Activated T-cell treated with anti-CD3 and anti-CD28 coated beads, Interleukin-2, amount 50 U/mL, for 48 hours (primary cell): ENCODE results near the gene IGF2BP3.
"Not testable (repeated sequence)": the region's sequence is repeated elsewhere in the genome, so short reads cannot be mapped to it uniquely, and the experiment has no call there.

Experiments used
- DNase-seq, 2 experiments: peaks; one replicate each; pipeline ENCODE4 v3.0.0-alpha.2; 2020

IGF2BP3 gene

DNA sequence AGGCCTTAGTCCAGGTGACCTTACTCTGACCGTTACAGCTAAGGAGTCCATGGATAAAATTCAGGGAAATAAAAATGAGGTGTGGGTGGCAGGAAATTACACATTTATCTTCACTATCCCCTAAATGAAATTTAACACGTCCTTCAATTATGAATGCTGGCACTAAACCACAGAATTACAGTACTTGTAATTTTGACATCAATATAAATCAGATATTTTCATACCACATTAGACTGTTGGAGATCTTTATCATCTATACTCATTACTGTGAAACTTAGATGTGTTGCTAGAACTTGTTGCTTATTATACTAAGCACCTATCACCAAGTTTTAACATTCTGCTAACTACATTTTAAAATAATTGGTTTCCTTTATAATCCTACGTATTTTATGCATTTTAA is 51.1 kb downstream of the IGF2BP3 start:
- DNase-seq: no peak

DNA sequence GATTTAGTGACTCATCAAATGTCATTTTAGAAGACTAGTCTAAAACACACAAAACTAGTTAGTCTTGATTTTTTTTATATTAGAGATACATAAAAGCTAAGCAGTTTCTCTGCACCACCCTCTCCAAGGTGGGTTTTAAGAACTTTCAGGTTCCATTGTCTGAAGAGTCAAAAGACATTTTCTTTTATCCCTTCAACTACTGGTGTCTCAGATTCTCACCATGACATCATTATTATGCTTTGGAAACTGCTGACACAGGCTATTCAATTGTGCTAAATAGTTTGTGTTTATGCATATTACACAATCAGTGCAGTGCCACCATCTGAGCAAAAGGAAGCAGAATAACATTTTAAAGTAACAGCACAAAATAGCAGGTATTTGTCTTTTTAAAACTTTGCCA is 52.2 kb downstream of the IGF2BP3 start:
- DNase-seq: no peak

DNA sequence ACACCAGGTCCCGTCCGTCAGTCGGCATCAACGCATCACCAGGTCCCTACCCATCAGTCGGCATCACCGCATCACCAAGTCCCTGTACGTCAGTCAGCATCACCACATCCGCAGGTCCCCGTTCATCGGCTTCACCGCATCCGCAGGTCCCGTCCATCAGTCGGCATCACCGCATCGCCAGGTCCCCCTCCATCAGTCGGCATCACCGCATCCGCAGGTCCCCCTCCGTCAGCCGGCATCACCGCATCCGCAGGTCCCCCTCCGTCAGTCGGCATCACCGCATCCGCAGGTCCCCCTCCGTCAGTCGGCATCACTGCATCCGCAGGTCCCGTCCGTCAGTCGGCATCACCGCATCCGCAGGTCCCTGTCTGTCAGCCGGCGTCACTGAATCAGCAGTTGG is 55.1 kb downstream of the IGF2BP3 start:
- no peak for DNase-seq

DNA sequence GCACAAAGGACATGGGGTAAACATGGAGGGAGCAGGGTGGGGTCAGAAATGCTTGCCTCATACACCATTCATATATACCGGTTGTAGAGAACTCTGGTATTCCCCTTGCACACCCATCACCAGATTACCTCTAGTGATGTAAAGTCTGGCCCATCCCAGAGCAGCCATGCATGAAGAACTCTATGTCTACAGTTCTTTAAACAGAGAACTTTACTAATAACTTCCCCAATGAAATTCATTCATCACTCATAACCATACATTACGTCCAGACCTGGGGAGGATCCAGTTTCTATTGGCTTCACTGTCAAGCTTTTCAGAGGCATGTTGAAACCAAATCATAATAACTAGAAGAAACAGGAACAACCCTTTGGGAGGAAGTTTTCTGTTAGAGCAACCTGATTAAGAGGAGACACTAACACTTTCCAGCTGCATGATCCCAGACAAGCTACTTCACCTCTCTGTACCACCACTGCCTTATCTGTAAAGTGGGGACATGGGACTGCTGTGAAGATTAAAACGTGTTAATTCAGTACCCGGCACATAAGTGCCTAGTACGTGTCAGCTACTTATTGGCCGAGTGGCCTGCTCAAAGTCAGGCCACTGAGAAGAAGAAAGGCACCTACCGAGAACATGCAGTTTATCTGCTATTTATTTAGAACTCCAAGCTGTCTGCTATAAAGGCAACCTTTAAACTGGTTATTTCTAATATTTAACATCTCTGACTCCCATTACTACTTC is 59.7 kb downstream of the IGF2BP3 start:
- no peak for DNase-seq

DNA sequence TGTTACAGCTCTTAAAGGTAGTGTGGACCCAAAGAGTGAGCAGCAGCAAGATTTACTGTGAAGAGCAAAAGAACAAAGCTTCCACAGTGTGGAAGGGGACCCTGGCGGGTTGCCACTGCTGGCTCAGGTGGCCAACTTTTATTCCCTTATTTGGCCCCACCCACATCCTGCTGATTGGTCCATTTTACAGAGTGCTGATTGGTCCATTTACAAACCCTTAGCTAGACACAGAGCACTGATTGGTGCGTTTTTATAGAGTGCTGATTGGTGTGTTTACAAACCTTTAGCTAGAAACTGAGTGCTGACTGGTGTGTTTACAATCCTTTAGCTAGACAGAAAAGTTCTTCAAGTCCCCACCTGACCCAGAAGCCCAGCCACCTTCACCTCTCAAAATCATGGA is 63.7 kb downstream of the IGF2BP3 start:
- not testable (repeated sequence) for DNase-seq

DNA sequence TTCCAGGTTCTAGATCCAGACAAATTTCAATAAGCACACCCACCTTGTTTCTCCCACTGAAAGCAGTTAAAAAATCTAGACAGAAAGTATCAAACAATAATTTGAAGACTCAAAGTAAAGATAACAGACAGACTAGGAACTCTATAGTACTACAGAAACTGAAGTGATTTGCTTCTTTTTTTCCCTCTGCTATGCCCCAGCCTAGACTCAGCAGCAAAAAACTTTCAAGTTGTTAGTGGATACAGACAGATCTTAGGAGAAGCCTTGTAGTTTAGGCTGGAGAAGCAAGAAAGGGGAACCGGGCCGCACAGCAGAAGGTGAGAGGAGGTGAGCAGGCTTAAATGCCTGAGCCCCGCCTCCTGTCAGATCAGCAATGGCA is 65.1 kb downstream of the IGF2BP3 start:
- DNase-seq: peak in 1 of 2 experiments; percentile 27

DNA sequence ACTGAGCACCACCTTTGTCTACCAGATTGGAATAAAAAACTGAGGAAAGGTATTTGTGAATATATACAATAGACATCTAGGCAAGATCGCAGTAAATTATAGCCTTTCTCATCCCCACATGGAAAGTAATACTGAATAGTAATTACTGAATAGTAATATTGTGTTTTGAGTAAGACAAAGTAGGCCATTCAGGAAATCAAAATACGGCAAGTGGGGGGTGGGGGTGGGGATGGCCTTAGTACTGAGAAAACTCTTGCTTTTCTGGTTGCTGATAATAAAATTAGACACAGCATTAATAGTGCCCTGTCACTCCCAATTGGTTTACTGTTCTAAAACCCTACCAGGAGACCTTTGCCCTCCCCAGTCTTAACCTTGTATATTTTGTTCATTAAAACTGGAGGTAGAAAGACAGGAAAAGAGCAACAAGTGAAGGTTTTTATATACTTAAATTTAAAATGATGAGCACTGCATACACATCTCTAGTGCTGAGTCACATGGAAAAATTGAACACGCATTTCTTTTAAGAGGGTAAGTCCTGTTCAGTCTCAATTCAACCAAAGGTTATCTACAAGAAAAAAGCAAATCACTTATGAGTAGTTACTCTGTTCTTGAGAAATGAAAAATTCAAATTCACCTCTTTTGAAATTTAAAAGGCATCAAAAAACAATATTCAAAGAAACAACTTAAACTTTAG is 65.6 kb downstream of the IGF2BP3 start:
- peak; percentile 33 to 44 for DNase-seq

DNA sequence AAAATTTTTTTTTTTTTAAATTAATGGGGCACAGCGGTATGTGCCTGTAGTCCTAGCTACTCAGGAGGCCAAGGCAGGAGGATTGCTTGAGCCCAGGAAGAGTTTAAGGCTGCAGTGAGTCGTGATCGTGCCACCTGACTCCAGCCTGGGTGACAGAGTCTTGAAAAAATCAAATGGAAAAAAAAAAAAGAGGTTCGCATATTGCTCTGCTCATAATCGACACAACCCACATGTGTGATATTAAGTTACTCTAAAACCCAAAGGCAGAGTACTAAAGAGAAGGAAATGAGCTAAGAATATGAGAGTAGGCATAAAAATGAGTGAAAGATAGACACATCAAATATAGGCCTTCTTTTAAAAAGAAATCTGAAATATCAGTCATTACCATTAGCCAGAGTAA is 66.3 kb downstream of the IGF2BP3 start:
- no peak for DNase-seq

DNA sequence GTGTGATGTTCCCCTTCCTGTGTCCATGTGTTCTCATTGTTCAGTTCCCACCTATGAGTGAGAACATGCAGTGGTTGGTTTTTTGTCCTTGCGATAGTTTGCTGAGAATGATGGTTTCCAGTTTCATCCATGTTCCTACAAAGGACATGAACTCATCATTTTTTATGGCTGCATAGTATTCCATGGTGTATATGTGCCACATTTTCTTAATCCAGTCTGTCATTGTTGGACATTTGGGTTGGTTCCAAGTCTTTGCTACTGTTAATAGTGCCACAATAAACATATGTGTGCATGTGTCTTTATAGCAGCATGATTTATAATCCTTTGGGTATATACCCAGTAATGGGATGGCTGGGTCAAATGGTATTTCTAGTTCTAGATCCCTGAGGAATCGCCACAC is 72.2 kb downstream of the IGF2BP3 start:
- DNase-seq: not testable (repeated sequence)

DNA sequence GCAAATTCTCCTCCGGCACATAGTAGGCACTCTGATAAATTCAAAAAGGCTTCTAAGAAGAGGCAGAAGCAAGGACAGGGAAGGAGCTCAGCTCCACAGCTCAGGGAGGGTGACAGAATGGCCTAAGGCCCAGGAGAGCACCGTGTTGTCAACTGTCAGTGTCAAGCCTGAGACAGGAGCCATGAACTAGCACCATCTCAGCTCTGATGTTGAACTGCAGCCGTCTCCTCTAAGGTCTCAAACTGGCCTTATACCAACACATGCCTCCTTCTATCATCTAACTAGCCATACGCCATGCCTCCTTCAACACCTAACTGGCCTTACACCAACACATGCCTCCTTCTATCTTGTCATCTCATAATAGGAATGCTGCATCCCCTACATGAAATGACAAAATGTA is 73.0 kb downstream of the IGF2BP3 start:
- DNase-seq: no peak

DNA sequence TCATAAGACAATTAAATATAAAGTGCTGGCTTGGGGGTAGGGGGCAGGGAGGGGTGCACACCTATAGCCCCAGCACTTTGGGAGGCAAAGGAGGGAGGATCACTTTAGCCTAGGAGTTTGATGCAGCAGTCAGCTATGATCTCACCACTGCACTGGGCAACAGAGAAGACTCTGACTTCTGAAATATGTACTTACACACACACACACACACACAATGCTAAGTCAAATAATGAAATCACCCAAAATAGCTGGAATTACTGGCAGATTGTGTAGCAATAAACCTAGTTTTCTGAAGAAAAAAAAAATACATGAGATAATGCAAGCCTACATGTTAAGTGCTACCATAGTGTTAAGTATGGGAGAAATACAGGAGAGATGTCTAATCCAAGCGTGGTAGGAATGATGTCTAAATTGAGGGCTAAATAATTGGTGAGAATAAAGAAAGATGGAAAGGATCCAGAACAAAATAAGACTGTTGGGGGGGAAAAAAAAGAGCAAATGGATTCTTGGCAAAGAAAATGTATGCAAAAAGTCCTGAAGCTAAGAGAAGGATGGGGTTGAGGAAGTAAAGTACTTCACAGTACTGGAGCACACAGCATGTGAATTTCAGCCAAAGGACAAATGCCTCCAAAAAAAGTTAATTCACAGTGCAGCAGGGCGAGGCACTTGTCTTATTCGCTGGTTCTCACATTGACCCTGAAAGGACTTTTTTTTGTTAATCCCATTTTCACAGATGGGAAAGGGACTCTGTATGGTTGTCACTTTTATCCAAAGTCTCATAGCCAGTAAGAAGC is 73.9 kb downstream of the IGF2BP3 start:
- DNase-seq: no peak

DNA sequence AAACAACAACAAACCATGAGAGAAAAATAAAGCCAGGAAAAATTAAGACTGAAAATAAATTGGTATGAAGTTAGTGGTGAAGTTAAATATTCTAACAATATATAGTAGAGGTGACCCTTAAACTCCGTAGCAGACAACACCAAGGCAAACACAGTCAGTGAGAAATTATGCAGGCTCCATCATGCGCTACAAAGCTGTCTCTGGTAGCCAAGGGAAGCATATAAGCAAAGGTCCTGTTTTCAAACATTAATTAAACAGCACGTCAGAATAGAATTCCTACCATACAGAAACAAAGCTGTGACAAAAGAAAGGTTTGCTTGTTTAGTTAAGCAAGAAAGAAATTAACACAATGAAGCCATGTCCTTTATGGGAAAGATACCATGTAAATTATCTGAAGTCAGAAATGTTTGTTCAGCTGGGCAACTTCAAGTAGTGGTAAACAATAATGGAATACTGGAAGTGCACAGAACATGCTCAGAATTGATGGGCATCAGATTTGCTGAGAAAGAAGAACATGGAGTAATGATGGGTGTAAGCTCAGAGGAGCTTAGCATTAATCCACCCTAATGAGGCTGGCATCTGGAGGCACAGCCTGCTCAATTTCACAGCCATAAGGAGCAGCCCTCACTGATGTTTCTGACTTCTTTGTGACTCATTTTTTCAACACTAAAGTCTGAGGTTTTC is 75.7 kb downstream of the IGF2BP3 start:
- DNase-seq: no peak

DNA sequence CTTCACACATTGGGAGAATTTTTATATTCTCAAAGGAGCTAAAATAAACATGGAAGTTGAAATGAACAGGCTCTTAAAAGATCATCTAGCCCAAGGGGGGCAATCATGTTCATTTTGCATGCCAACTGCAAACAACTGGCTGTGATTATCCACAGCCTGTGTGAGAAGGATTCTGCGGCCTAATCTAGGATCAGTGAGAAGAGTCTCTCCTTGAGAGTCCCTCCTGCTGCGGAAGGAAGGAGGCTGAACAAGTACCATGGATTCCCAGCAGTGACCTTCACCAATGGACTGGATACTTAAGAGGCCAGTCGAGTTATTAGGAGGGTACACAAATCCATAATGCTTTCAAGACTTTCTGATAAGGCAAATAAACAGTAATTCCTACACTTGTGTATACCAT is 76.7 kb downstream of the IGF2BP3 start:
- no peak for DNase-seq

DNA sequence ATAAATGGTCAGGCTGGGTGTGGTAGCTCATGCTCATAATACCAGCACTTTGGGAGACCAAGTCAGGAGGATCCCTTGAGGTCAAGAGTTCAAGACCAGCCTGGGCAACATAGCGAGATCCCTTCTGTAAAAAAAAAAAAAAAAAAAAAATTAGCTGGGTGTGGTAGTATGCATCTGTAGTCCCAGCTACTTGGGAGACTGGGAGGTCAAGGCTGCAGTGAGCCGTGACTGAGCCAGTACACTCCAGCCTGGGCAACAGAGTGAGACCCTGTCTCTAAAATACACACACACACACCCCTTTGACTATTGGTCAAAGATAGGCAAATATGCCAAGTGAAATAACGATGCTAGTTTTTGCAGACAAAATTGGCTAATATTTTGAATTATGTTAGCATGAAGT is 80.6 kb downstream of the IGF2BP3 start:
- no peak for DNase-seq

DNA sequence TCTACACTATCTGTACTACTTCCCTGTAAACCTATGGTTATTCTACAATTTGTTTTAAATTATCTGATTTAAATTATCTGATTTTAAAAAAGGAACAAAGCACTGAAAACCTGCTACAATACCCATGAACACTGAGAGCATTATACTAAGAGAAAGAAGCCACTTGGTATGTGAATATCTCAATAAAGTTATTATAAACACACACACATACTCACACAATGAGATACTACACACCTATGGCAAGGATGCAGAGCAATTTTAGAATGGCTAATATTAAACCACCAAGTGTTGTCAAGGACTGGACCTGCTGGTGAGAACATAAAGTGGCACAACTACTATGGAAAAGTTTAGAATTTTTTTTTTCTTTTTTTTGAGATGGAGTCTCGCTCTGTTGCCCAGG is 82.7 kb downstream of the IGF2BP3 start:
- DNase-seq: no peak

DNA sequence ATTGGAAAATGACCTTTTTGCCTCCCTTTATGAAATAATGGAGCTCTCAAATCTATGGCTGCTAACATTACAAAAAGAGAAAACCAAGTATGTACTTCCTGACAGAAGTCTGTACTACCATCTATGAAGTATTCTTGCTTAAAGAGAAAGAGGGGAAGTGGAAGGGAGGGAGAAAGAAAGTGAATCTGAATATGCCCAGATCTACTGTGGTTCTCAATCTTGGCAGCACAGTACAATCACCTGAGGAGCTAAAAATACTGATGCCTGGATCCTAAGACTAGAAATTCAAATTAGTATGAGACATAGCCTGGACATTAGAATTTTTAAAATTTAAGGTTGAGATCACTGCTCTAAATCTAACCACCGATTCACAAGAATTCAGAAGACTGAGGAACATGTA is 85.2 kb downstream of the IGF2BP3 start:
- no peak for DNase-seq

DNA sequence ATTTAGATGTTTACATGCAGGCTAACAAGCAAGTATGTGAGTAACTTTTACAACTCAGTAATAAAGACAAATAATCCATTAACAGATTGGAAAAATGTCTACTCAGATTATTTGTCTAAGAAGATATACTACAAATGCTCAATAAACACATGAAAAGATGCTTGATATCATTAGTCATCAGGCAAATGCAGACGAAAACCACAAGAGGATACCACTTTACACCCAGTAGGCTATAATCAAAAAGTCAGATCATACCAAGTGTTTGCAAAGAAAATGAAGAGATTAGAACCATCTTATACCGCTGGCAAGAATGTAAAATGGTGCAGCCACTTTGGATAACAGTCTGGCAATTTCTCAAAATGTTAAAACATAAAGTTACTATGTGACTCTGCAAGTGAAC is 87.1 kb downstream of the IGF2BP3 start:
- DNase-seq: no peak

DNA sequence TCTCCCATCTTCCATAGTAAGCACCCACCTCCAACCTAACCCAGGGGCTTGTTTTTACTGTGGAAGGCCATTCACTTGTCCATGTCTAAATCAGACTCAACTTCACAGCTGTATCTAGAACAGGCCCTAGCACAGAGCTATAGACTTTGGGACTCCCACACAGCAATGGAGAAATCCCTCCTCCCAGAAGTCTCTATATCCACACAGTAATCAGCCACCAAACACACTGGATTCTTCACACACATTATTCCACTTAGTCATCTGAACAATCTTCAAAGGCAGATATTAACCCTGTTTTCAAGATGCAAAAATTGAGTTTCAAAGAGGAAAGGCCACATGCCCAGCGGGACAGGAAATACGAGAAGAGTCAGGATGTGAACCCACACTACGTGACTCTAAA is 89.3 kb downstream of the IGF2BP3 start:
- DNase-seq: no peak

DNA sequence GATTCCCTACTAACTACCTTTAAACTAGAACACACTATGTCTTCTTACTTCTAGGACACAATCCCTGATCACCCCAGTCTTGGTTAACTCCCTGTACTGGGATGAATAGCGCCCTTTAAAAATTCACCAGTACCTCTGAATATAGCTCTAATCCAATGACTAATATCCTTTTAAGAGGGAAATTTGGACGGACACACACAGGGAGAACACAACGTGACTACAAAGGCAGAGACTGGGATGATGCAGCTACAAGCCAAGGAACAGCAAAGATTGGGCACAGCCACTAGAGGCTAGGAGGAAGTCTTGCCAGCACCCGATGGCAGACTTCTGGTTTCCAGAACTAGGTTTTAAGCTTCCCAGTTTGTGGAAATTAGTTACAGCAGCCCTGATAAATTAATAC is 89.7 kb downstream of the IGF2BP3 start:
- DNase-seq: no peak

DNA sequence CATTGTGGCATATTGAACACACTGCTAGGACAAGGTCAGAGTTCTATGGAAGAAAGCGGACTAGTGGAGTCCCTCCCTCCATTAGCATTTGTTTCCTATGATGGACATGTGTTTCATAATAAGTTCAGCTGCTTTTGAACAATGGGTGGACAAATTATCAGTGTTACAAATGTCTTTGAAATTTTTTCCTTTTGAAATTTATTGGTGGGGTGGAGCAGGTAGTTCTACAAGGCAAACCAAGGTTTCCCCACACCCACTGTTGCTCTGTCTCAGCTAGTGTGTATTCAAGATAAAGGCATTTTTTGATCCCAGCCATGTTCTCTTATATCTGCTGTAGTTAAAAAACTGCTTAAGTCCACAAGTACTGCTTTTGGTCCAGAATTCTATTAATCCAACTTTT is 91.3 kb downstream of the IGF2BP3 start:
- no peak for DNase-seq

DNA sequence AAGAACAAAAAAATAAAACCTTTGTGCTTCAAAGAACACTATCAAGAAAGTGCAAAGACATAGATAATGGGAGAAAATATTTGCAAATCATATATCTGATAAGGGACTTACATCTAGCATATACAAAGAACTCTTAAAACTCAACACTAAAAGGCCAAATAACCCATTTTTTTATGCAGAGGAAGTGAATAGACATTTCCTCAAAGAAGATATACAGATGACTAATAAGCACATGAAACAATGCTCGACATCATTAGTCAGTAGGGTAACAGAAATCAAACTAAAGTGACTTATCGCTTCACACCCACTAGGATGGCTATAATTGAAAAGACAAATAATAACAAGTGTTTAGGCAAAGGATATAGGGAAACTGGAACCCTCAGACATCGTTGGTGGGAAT is 93.2 kb downstream of the IGF2BP3 start:
- DNase-seq: no peak

DNA sequence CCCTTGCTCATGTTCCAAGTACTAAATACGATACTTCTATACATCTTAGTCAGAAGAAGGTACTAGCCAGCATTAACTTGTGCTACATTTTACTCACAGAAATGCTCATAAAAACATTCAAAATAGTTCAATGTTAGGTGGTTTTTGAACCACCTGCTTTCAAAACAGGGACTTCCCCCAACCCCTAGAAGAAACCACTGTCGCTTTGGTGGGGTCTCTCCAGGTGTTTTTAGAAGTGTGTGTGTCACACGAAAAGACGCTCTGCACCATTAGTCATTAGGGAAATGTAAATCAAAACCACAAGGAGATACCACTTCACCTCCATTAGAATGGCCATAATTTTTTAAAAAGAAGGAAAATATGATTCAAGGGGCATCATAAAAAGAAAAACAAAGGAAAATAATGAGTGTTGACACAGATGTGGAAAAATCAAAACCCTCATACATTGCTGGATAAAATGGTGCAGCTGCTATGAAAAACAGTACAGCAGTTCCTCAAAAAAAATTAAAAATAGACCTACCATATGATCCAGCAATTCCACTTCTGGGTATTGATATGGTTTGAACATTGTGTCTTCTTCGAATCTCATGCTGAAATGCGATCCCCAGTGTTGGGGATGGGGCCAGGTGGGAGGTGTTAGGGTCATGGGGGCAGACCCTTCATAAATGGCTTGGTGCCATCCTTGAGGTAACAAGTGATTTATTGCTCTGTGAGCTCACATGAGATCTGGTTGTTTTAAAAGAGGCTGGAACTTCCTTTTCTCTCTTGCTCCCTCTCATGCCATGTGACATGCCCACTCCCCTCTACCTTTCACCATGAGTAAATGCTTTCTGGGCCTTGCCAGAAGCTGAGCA is 96.9 kb downstream of the IGF2BP3 start:
- peak; percentile 56 to 66 for DNase-seq
